IPS-NIHi7 (cell line): ENCODE results near the gene IGFBP7.

ENCODE experiments used
- DNase-seq: peaks from one replicate; pipeline ENCODE4 v3.0.0; 2012; ENCODE audit warnings: mixed read lengths; ENCODE audit errors: extremely low spot score

Gene IGFBP7

DNA sequence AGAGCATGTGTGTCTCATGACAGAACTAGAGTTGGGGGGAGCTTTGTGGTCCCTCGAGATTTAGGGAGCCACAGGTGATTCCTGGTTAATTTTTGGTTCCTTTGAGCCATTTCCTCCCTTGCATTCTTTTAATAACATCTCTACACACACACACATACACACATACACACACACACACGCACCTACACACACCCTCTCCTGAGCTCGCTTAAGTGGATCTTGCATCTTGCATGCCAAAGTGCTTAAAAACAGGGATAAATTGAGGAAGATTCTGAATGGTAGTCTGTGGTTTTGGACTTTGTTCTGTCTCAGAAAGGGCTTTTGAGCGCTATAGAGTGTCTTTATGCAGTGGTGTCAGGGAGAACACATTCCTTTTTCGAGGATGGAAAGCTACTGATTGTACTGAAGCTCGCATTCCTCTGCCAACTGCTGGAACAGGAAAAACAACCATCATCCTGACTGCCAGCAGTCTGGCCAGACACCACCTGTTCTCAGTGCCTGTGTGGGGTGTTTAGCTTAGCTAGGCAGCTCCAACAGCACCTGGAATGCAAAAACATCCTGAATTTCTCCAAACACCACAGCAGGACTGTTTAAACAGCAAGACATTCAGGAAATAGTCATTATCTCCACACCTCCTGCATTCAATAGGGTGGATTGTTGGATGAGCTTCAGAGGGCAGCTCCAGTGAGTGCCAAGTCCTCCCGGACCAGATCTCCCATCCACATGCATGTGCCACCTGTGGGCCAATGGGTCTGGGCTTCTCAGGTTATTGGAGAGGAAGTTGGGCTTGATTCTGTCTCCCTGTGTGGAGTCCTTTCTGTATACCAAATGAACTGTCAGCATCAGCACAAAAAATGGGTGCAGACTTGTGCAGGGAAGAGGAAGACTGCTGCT is 21.9 kb upstream of the IGFBP7 start:
- DNase-seq, result peak; percentile 28

GRCh38 chr4:57129477-57129876 is 19.3 kb upstream of the IGFBP7 start:
- DNase-seq, result no peak

- DNase-seq, result no peak
Observed at GRCh38 chr4:57127361-57127760, 17.2 kb upstream of the IGFBP7 start.

- DNase-seq, result no peak
Observed at GRCh38 chr4:57125996-57126395, 15.8 kb upstream of the IGFBP7 start.

- DNase-seq, result no peak
Observed at GRCh38 chr4:57124145-57124544, 14.0 kb upstream of the IGFBP7 start.

- no peak for DNase-seq
Observed at GRCh38 chr4:57122959-57123358, 12.8 kb upstream of the IGFBP7 start.

DNA sequence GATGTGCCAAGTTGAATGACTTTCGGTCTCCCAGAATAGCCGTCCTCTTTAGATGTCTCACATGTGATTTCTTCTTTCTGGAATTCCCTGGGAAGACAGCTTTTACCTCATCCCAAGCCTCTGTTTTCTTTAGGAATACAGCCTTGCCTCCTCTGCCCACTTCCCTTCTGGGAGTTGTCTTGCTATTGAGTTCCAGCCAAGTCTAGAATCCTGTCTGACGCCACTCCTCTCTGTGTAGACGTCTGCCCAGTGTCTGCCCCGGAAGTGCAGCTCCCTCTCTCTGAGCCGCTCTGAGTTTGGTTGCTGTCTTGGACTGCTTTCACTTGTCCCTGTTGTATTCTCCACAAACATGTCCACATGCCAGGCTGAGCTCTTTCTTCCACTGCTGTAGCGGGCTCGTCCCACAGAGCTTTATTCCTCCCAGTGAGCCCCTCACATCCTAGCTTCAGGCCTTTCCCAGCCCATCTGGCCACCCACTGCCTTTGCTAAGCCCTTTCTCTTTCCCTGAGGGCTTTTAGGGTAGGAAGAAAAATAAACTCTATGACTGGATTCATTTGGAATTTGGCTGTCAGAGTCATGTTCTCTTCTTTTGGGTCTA is 9.0 kb upstream of the IGFBP7 start:
- DNase-seq, result no peak

- no peak for DNase-seq
Observed at GRCh38 chr4:57117491-57117890, 7.3 kb upstream of the IGFBP7 start.

DNA sequence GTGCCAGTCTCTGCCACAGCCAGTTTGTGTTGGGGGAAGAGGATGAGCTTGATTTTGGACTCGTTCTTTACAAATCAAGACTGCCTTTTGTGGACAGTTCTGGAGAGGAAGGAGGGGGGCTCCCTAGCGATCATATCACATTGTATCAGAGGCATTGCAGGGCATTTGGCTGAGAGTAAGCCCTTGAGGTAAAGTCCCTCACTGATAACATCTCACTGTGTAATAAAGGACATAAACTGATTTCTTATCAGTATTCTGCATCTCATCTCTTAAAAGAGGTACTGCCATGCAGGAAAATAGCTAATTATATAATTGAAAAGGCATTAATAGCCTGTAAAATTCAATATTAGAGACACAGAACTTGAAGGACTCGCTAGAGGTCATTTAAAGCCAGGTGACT is 6.1 kb upstream of the IGFBP7 start:
- DNase-seq, result no peak

- DNase-seq, result no peak
Observed at GRCh38 chr4:57114973-57115372, 4.8 kb upstream of the IGFBP7 start.

DNA sequence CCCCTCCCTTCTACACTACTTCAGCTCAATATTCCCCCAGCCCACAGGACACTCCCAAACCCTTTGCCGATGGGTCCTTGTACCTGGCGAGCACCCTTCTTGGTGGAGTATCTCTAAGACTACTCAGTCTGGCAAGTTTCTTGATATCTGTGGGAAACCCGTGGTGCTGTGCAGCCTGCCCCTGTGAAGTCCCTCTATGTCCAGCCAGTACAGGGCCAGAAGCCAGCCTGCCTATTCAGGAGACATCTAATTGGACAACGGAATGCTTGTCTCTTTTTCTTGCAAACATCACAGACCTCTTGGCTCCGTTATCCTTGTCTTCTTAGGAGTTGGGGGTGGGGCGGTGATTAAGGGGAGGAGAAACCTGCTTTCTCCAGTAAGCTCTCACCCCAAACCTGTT is 3.7 kb upstream of the IGFBP7 start:
- DNase-seq, result no peak

DNA sequence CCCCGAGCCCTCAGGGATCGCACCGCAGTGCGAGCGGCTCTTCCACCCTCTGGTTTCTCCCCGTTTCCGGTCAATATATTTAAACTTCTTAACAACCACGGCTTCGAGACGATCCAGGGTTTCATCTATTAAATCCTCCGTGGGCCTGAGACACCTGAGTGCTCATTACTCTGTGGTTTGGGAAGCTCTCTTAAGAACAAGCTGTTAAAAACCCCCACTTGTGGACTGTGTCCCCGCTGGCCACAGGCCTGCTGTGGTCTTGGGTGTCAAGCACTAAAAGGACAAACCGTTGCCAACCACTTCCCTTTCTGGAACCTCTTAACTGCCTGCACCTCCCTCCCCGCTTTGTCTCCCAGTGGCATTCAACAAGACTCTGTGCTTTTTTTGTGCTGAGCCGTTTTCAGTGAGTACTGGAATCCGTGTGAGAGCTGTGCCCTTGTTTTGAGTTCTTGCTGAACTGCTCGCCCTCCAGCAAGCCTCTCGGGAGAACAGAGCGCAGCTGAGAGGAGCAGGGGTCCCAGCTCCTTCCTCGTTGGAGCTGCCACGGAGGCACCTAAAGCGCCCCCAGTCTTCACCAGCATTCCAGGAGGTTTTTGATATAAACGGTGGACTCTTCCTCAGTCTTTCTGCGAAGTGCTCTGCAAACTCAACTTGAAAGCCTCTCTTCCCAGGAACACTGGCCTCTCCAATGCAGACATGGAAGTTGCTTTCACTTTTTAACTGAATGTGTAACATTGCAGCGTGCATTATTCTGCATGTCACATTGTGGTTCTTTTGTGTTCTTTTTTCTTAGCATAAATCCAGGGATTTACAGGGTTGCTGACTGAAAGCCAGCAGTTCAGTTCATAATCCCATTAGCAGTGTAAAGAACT is 691 bp upstream of the IGFBP7 start:
- DNase-seq, result peak; percentile 54

GRCh38 chr4:57109411-57109846 is 756 bp downstream of the IGFBP7 start:
- DNase-seq, result no peak

DNA sequence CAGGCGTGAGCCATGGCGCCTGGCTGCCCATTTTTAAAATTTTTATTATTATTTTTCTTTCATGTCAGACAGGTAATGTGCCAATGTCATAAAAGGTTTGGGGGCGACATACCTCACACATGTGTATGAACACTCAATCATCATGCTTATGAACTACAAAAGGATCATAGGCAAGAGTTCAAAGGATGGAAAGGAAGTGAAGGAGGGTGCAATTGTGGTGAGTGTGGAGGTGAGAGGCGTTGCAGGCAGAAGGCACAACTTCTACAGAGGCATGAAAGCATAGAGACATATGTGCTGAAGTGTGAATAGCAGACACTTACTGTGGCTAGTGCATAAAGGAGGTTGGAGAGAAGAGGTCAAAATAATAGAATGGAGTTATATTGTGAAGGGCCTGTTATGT is 4.0 kb downstream of the IGFBP7 start:
- DNase-seq, result no peak

GRCh38 chr4:57104706-57105560 is 5.3 kb downstream of the IGFBP7 start:
- no peak for DNase-seq

GRCh38 chr4:57103051-57103450 is 7.1 kb downstream of the IGFBP7 start:
- DNase-seq, result no peak

GRCh38 chr4:57102050-57102624 is 8.0 kb downstream of the IGFBP7 start:
- no peak for DNase-seq

GRCh38 chr4:57100979-57101651 is 9.1 kb downstream of the IGFBP7 start:
- DNase-seq, result no peak

DNA sequence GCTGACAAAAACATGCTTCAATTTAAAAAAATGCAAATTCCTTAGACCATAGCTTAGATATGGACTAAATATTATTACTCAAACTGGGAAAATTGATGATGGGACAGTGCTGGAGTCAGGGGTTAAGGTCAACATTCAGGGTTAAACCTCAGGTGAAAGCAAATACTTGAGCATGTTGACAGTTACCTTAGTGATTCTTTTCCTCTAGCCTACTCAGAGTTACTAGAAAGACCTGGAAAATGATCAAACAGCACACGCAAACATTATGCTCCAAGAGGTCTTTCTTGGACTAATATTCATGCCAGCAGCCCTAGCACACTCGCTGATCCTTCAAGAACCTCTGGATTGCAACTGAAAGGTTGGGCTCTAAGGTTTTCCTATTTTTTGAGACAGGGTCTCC is 10.8 kb downstream of the IGFBP7 start:
- DNase-seq, result no peak

DNA sequence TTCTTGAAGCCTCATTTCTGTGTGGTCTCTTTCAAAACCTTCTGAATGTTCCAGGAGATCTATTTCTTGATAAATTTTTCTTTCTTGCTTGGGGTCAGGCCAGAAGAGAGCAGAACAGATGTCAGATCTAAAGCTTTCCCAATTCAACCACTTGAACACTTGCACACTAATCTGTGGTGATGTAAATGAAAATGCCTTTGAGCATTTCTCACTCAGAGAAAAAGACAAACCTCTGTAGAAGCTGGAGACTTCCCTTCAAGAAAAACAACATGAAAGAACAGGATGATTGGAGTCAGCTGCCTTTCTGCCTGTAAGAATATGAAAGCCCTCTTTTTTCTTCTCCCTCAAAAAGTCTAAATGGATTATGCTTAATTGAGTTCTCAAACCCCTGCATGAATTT is 11.2 kb downstream of the IGFBP7 start:
- no peak for DNase-seq
